AG08396 (cell line): Measurements from ENCODE around the gene KRT8.
"Not testable (repeated sequence)": the region's sequence is repeated elsewhere in the genome, so short reads cannot be mapped to it uniquely, and the experiment has no call there.

Experiments
- DNase-seq: peaks from one replicate; pipeline ENCODE4 v3.0.0; 2012; ENCODE audit warnings: low spot score, mixed read lengths

KRT8 gene

DNA sequence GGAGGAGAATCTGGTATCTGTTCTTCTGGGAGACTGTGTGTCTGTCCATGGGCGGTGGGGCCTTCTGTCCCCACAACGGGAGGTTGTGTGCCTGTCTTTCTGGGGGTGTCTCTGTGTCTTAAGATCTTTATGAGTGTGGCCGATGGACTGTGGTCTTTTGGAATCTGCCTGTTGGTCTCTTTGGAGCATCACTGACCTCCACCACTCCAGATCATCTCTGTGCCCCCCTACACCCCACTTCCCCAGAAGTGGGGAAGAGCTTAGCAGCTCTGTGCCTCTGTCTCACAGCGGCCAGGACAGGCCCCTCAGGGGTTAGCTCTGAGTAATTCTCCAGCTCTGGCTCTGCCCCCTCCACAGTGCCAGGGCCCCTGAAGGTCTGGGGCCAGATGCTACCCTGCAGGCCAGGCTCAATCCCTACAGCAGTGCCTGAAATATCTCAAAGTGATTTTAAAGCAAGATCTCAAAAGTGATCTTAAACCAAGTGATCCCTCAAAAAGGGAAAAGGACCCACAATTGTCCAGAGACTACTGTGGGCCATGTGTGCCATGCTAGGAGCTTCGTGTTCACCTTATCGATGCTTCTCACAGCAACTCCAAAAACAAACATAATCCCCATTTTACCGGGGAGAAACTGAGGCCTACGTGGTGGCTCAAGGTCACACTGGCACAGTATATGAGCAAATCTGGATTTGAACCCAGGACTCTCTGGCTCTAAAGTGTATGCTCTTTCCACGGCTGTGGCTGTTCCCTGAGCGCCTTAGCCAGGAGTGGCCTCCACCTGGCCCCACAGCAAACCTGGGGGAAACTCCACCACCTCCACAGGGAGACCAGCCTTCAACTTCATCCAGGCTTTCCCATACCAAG, 30.1 kb downstream of the KRT8 start:
- no peak for DNase-seq

DNA sequence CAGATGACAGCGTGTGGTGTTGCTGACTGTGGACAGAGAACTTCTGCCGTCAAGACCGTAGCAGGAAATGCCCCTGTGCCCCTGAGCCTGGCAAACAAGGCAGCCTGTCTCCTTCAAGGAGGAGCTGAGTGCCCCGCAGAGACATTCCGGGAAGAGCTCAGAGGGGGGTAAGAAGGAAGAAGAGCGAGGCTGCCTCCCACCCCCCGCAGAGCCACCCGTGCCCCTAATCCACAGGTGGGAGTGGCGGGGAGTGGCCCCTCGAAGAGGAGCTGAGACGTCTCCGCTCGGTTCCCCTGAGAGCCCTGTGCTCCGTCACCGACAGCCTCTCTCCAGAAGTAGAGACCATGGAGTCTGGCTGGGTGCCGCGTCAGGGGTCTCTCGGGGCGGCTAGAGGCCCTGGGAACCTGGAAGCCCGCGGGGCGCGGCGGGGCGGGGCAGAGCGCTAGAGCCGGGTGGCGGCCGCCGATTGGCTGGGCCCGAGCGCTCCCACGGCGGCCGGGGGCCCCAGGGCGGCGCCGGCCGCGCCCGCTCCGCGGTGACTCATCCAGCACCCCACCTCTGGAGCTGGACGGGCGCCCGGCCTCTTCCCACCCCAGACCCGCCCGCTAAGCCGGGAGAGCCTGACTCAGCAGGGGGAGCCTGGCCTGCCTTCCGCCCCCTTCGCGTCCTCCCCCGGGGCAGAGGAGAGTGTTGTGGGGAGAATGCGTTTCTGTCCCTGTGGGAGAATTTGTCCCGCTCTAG, 30.9 kb downstream of the KRT8 start:
- peak; percentile 99 for DNase-seq

DNA sequence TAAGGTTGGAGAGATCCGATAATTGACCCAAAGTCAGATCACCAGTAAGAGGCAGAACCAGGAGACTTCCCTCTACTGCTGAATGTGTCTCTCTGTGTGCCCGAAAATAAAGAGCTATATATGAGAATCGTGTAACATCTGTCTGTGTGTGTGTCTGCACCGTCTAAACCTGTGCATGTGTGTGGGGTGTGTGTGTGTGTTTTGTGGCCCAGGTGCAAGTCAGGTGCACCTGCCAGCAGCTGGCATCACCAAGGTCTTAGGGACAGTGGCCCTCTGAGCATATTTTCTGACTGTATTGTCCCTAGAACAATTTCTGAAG, 31.4 kb downstream of the KRT8 start:
- no peak for DNase-seq

DNA sequence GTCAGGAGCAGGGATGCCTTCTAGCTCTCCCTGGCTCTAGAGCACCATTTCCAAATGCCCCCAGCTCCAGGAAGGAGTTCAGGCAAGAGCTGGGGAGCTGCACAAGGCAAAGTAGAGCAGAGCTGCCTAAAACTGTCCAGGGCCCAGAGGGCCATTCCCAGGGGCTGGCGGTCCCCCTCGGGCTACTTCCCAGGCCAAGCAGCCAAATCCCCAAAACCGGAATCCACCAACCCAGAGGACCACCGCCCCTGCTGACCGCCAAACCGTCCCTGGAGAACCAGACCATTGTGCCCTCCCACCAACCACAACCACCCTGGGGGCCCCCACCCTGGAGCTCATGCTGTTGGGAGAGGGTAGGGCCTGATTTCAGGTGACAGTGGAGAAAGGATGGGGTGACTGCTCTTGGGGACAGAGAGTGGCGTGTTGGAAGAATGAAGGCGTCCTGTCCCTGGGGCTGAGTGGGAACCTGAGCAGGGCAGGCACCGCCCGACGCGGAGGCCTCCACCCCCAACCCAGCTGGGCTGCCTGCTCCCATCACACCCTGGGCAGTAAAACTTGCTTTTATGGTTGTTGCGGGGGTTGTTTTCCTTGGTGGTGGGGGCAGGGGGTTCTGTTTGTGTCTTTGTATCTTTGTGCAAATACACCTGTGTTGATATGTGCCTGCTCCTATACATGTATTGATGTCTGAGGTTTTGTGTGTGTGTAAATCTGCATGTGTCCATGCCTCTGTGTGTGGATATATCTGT, 32.1 kb downstream of the KRT8 start:
- no peak for DNase-seq

DNA sequence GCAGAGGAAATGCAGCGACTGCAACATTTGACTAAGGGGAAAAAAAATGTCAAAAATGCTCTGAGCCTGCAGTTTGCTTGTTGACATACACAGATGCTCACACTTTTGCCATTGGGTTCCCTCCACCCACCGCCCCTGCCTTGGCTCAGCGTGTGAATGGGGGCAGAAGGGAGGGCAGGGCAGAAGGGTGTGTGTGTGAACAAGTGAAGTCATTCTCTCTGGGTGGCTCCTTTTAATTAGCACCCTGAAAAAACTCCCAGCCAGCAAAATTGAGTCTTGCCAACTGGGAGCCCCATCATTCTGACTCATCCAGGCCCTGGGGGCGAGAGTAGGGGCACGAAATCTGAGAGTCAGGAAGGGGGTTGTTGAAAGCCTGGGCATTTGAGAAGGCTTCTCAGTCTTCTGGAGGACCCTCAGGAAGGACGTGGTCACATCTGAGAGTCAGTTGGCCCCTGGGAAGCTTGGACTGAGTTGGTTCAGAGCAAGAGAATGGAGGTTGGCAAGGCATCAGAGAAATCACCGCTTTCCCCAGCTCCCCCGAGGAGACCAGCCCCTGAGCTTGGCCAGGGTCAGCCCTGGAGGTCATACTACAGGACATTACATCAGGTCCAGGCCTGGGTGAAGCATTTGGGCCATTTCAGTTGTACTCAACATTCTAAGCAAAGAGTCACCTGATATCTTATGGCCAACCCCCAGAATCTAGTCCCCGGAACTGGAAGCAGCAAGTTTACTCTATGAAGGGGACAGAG, 33.4 kb downstream of the KRT8 start:
- peak; percentile 81 for DNase-seq

DNA sequence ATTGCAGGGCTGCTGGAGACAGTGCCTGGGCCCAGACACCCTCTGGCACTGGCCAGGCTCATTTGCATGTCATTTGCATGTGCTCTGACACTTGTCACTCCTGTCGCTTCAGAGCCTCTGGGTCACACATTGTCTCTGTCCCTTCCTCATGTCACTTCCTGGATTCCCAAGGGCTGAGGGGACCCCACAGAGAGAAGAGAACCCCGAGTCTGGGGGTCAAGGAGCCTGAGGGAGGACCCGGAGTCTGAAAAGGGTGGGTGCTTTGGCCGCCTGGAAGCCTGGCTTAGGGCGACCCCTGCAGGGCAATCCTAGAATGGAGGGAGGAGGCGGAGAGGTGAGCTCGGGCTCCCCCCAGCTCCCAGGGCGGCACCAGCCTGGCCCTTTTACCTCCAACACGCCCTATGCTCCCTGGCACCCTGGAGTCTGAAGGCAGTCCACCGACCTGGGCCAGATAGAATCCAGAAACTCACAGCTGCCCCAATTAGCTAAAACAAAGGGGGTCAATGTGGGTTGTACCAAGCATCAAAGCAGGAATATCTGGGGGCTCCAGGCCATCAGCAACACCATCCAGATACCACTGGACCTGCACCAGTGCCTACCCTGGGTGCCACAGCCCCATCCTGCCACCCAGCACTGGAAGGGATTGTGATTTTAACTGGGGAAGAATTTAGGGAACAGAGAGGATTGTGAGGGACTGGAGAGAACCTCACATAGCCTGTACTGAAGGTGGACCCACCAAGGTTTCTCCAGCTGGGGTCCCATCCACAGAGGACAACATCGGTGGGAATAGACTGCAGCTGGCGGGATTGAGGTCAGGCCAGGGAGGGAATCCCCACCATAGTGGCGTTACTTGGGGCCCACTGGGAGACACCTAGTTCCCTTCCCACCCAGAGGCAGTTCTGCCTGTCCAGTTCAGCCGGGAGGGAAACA, 34.2 kb downstream of the KRT8 start:
- peak; percentile 79 for DNase-seq

DNA sequence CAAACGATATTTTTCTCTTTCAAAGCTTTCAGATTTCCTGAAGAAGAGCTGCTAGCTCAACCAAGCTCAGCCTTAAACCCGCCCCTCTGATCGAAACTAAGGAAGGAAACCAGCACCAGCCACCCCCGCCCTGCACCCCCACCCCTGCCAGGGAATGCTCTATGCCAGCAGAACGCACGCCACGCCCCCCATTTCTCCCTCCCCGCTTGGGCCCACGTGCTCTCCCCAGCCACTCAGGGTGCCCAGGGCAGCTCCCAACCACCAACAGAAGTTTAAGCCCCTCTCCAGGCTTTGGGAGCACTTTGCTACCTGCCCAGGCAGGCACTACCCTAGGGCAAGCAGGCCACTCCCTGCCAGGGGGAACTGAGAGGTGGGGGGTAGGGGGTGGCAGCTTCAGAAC, 37.2 kb downstream of the KRT8 start:
- no peak for DNase-seq

DNA sequence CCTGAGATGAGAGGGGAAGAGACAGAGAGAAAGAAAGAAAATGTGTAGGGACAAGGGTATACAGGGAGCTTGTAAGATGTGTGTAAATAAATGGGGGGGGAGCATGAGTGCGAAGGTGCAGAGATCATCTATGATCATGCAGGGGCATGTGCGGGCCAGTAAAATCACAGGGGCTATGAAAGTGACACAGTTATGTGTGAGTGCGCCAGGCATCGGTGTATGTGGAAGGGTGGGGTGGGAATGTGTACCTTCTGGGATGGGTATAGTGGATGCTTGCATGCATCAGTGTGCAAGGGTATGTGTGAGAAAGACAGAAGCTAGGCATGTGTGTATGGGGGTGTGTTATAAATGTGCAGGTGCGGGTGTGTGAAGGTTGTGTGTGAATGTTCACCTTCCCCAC, 37.7 kb downstream of the KRT8 start:
- no peak for DNase-seq

DNA sequence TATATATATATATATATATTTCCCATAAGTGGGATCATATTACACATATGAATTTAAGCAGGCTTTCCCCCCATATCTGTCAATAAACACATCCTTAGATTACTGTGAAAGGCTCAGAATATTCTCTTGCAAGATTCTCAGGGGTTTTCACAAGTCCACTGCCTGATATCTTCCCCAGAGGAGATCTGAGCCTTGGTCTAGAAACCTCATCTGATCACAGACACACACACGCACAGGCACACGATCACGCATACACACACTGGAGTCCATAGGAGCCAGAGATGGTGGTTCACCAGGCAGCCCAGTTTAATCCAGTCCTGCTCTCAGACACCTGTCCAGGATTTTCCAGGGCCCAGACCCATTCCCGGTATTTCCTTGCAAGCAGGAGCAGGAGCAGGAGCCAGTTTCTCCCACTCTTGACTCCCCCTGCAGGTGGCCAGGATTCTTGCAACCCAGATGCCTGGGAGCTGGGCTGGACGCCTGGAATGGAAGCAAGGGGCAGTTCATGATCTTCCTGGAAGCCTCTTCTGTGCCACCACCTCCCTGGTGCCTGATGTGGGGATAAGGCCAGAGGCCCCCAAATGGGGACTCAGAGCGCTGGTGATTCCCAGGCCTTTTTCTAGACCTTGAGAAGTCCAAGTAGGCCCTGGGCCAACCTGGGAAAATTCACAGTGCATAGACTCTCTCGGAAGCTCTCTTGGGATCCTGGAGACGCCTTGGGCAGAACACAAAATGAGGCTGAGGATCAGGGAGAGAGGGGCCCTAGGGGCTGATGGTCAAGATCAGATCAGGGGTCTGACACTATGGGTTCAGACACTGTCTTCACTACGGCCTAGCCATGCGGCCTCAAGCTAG, 39.6 kb downstream of the KRT8 start:
- DNase-seq = peak; percentile 86

DNA sequence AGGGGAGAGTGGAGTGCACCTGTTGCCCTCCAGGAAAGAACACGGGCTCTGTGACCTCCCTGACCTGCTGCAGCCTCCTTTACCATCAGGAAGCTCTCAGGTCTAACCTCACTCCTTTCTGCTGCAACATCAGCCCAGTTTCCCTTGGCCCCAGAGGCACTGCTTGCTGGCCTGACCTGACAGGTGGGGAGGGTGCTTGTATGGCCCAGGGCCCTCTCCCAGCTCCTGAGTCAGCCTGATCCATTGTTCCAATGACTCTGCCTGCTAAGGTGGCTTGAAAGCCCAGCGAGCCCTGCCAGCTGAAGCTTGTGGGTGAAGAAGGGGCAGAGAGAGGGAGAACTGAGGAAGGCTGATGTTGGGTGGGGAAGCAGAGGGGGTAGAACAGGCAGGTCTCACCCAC, 42.9 kb downstream of the KRT8 start:
- no peak for DNase-seq

DNA sequence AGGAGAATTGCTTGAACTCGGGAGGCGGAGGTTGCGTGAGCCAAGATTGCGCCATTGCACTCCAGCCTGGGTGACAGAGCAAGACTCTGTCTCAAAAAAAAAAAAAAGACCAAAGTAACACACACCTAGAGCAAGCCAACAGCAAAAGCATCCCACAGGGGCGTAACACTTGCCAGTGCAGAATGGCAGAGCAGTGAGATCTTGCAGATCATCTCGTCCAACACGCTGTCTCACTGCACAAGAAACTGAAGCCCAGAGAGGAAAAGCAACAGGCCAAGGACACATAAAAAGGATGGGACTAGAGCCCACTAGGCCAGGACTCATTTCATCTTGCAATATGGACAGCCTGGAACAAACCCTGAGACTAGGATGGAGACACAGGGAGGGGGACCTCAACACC, 43.4 kb downstream of the KRT8 start:
- DNase-seq = no peak

DNA sequence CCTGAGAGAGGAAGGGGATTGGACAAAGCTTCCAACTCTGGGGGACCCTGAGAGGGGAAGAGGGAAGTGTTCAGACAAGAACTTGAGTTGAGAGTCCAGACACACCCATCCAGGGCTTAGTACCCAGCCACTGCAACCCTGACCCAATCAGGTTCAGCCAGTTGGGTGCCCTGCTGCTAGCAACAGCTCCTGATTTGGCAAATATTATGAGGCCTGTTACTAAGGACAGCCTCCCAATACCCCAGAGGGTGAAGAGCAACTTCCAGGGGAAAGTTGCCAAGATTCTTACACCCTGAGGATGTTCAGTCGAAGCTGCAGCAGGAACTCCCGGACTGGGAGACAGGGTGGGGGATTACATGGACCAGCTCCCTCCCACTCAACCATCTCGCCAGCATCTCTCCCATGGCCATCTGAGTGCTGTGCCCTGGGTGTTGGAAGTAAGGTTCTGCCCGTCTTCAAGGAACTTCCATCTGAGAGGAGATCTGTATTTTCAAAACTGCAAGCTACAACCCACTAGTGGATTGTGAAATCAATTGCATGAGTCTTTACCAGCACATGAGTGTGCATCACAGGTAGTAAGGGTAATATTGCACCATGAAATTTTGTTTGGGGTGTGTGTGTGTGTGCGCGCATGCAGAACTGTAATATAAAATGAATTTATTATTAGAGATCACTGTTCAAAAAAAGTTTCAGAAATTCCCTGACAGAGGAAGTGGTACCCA, 44.6 kb downstream of the KRT8 start:
- DNase-seq = peak; percentile 67

DNA sequence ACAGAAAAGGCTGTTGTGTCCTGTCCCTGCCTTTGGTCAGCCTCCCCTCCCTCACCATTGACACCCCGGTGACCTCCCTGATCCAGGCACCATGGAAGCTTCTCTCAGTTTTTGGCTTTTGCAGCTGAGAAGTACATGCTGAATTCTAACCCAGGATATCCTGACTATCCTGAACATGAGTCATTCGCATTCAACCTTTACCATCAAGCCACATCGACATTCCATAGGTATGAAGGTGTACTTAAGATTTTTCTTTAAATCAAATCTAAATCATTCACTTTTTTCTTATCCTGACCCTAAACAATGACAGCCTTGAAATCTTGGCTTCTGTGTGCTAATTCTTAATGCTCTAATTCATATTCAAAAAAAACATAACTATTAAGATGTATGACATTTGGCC, 47.4 kb downstream of the KRT8 start:
- DNase-seq = no peak

DNA sequence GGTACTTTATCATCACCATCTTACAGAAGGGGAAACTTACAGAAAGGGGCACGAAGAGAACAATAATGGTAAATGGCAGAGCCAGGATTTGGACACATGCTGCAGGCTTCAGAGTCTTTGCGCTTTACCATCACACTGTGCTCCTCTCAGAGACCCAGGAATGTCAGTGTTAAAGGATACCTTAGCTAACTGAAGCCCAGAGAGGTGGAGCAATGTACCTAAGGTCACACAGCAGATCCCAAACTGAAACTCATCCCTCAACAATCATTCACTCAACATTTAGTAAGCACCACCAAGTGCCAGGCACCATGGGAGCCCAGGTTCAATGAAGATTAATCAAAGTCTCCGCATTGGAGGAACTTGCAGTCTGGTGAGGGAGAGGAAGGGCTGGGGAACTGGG, 48.1 kb downstream of the KRT8 start:
- DNase-seq = no peak

DNA sequence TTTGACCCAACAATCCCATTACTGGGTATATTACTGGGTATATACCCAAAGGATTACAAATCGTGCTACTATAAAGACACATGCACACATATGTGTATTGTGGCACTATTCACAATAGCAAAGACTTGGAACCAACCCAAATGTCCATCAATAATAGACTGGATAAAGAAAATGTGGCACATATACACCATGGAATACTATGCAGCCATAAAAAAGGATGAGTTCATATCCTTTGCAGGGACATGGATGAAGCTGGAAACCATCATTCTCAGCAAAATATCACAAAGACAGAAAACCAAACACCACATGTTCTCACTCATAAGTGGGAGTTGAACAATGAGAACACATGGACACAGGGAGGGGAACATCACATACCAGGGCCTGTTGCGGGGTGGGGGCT, 48.8 kb downstream of the KRT8 start:
- not testable (repeated sequence) for DNase-seq

DNA sequence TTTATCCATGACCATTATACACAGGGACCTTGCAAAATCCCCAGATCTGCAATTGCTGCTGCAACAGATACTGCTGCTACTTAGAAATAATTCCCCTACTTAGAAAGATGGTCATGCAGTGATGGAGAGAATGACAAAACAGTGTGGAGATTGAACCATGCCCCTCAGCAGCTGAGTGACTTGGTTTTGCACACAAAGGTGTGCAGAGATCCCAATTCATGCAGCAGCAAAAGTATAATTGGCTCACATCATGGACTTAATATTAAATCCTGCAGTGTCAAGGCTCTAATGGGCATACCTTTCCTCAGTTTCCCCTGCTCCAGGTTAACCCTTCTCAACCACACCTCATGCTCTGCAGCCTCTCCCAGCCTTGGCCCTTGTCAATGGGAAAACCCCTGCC, 53.1 kb downstream of the KRT8 start:
- DNase-seq = no peak

DNA sequence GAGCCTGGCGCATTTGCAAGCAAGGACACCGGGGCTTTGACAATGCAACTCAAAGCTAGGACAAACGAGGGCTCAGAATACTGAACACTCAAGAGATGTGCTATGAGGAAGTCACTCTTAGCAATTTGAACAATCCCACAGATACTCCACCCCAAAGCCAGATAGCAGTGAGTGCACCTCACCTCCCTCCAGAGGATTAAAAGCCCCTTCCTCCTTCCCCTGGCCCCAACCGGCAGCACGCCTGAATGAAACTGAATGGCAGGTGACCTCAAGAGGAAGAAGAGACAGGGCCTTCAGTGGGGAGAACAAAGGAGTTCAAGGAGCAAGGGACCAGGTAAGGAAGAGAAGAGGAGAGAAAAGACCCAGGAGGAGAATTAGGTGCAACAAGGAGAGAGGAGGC, 54.2 kb downstream of the KRT8 start:
- DNase-seq = no peak

DNA sequence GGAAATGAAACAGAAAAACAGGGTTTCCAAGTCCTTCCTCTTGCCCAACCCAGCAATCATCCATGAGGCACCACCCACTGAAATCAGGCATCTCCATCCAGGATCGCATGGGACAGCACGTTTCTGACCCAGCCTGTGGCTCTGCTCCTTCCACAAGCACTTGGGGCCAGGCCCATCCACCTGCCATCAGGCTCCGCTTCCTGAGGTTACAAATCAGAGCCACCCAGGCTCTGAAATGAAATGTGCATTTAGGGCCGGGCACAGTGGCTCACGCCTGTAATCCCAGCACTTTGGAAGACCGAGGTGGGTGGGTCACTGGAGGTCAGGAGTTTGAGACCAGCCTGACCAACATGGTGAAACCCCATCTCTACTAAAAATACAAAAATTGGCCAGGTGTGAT, 55.4 kb downstream of the KRT8 start:
- no peak for DNase-seq

DNA sequence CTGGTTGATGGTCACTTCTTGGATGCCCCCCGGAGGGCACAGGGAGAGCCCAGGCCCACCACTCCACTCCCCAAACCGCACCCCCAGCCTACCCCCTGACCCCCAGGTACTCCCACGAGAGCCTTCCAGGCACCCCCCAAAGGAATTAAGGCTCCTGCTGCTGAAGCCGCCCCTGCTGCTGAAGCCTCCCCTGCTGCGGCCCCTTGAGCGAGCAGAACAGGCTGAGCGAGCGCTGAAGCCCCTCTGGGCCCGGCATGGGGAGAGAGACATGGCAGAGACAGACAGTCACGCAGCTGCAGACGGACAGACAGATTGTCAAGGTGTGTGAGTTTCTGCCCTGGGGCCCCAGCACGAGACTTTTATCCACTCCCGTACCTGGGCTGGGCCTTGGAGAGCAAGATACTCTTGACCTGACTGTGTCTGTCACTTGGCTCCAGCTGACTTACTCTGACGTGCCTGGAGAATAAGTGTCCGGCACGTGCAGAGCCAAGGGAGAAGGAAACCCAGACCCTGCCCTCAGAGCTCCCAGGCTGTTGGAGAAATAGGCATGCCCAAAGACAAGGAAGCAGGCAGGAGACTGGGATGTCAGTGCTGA, 56.1 kb downstream of the KRT8 start, which contains the start of gene KRT78:
TSS of gene KRT78 (minus strand) at position 334 of the 595 bp plus-strand sequence. CDS start at position 270, 64 bp downstream.
- no peak for DNase-seq
